Measurements from ENCODE around the gene SSU72. TPM values are rescaled to one million over a fixed set of nuclear protein-coding genes. Genes with fewer than 3 reads are reported as not detected.

SSU72 gene
- polyA plus RNA-seq, 2 donors: 67.7 to 91.4 TPM

GRCh38 chr1:1602968-1603506 lies 28.4 kb upstream of the SSU72 start:
- peaks cover 0 to 7% of the 10 kb centered on the region in 2 donors for H3K27me3 ChIP-seq (ENCODE audit: control insufficient read depth in 1 of 2, insufficient read depth in 2 of 2, low read length in 2 of 2)
- 72 to 78% methylated on average over 13 of the region's 13 CpGs for WGBS, 2 donors
- H3K27ac ChIP-seq (ENCODE audit: low read depth in 2 of 2, low read length in 1 of 2): no peak overlapping the region
- H3K4me3 ChIP-seq (ENCODE audit: low read depth in 1 of 2, low read length in 2 of 2): no peak overlapping the region
- peaks cover 10 to 14% of the 10 kb centered on the region in 2 donors for H3K4me1 ChIP-seq (ENCODE audit: control insufficient read depth in 2 of 2, insufficient read depth in 2 of 2, low read length in 1 of 2)
- H3K9me3 ChIP-seq (ENCODE audit: control insufficient read depth in 2 of 2, insufficient read depth in 1 of 2, low read depth in 1 of 2, low read length in 1 of 2): no peaks in the 10 kb centered on the region
- H3K36me3 ChIP-seq (ENCODE audit: control insufficient read depth in 2 of 2, insufficient read depth in 2 of 2, low read length in 1 of 2): no peaks in the 10 kb centered on the region

DNA sequence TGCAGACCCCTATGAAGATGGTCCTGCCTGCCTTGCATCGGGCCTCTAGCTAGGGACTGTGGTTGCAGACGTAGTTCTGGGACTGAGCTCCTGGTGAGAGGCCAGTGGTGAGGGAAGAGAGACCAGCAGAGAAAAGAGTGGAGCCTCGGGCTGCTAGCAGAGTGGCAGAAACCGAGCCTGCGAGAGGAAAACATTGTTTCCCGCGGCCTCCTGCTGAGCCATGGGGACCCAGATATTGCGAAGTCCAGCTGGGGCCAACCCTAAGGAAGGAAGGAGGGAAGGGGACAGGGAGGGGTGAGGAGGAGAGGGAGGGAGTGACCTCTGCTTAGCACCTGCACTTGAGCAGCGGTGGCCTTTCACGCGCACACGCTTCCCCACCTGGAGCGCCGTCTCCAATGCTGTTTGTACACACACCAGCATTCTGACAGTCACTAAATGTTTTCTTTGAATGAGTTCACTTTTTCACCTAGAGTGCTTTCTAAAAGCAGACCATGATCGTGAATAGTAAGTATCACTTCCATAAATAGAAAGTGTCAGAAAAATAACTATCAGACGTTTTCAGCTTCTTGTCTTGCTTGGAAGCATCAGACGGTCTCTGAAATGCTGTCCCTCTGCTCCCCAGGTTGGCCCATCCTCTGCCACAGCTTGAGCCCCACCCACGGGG lies 27.8 kb upstream of the SSU72 start:
- no peak overlapping the region for H3K27ac ChIP-seq (ENCODE audit: low read depth in 2 of 2, low read length in 1 of 2)
- no peak overlapping the region for H3K4me3 ChIP-seq (ENCODE audit: low read depth in 1 of 2, low read length in 2 of 2)
- H3K9me3 ChIP-seq (ENCODE audit: control insufficient read depth in 2 of 2, insufficient read depth in 1 of 2, low read depth in 1 of 2, low read length in 1 of 2): peaks cover 0 to 2% of the 10 kb centered on the region in 2 donors
- H3K36me3 ChIP-seq (ENCODE audit: control insufficient read depth in 2 of 2, insufficient read depth in 2 of 2, low read length in 1 of 2): no peaks in the 10 kb centered on the region
- H3K4me1 ChIP-seq (ENCODE audit: control insufficient read depth in 2 of 2, insufficient read depth in 2 of 2, low read length in 1 of 2): peaks cover 13 to 15% of the 10 kb centered on the region in 2 donors
- 64 to 67% methylated on average over 18 of the region's 18 CpGs for WGBS, 2 donors
- H3K27me3 ChIP-seq (ENCODE audit: control insufficient read depth in 1 of 2, insufficient read depth in 2 of 2, low read length in 2 of 2): peaks cover 0 to 7% of the 10 kb centered on the region in 2 donors

DNA sequence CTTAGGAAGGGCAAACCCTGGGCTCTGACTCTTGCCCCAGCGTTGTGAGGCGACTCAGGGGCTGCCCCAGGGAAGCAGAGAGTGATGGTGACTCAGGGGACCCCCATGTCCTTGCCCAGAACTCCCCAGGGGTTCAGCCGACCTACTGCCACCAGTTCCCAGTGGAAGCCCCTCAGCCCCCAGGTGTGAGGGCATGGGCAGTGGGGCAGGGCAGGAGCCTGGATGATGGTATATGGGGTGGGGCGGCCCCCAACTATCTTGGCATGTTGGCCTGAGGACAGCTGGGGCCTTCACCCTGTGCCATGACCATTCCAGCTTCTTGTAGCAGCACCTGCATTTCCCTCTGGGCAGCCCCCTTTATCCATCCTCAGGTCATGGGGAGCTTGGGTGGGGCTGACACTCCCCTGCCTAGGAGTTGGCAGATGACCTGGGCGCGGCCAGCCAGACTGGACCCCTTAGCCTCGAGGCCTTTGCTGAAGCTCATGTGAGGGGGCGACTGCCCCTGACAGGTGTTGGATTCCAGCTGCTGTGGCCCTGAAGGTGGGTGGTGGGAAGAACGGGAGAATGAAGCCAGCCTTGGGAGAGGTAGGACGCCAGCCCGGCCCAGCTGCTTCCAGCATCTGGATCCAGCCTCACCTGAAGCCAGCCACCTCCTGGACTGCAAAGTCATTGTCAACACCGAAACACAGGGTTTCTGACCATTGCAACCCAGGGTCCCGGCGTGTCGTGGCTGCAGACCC lies 27.1 kb upstream of the SSU72 start:
- Histone ChIP-seq H3K4me3 (ENCODE audit: low read depth in 1 of 2, low read length in 2 of 2) (no peak overlapping the region), H3K36me3 (ENCODE audit: control insufficient read depth in 2 of 2, insufficient read depth in 2 of 2, low read length in 1 of 2) (no peaks in the 10 kb centered on the region), H3K27me3 (ENCODE audit: control insufficient read depth in 1 of 2, insufficient read depth in 2 of 2, low read length in 2 of 2) (peaks cover 0 to 7% of the 10 kb centered on the region in 2 donors), H3K9me3 (ENCODE audit: control insufficient read depth in 2 of 2, insufficient read depth in 1 of 2, low read depth in 1 of 2, low read length in 1 of 2) (peaks cover 0 to 2% of the 10 kb centered on the region in 2 donors), H3K4me1 (ENCODE audit: control insufficient read depth in 2 of 2, insufficient read depth in 2 of 2, low read length in 1 of 2) (peaks cover 13 to 17% of the 10 kb centered on the region in 2 donors), H3K27ac (ENCODE audit: low read depth in 2 of 2, low read length in 1 of 2) (no peak overlapping the region)
- 88 to 90% methylated on average over 15 of the region's 15 CpGs for WGBS, 2 donors

DNA sequence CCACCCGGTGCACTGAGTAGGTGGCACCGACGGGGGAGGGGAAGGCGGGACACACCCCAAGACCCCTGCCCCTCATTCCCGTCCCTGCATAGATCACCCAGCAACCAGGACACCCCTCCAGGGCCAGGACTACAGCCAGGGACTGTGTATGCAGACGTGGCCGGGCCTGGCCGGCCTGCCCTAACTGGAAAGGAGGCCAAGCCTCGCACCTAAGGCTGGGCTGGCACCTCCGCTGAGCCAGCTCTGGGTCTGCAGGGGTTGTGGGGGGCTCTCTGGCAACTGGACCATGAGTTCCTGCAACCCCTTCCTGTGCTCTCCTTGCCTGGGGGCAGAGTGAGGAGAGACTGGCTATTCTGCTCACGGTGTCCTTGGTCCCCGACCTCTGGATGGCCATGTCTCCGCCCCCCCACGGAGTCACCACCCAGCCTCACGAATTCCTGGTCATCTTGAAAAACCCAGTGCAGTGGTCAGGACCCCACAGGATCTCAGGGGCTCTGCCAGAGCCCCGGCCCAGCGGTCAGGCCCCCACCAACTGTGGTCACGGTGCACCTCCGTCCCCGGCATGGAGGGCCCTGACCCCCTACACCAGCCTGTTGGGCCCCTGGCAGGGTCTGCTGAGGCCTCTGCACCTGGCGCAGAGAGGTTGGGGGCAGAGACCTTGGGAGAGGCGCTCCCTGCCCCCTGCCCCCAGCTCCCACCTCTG lies 26.3 kb upstream of the SSU72 start:
- H3K36me3 ChIP-seq (ENCODE audit: control insufficient read depth in 2 of 2, insufficient read depth in 2 of 2, low read length in 1 of 2): no peaks in the 10 kb centered on the region
- no peak overlapping the region for H3K27ac ChIP-seq (ENCODE audit: low read depth in 2 of 2, low read length in 1 of 2)
- H3K4me1 ChIP-seq (ENCODE audit: control insufficient read depth in 2 of 2, insufficient read depth in 2 of 2, low read length in 1 of 2): peaks cover 13 to 17% of the 10 kb centered on the region in 2 donors
- peaks cover 0 to 7% of the 10 kb centered on the region in 2 donors for H3K27me3 ChIP-seq (ENCODE audit: control insufficient read depth in 1 of 2, insufficient read depth in 2 of 2, low read length in 2 of 2)
- H3K4me3 ChIP-seq (ENCODE audit: low read depth in 1 of 2, low read length in 2 of 2): peak overlapping the region in 1 of 2 donors; percentile 63
- peaks cover 0 to 2% of the 10 kb centered on the region in 2 donors for H3K9me3 ChIP-seq (ENCODE audit: control insufficient read depth in 2 of 2, insufficient read depth in 1 of 2, low read depth in 1 of 2, low read length in 1 of 2)
- WGBS, 2 donors: 69 to 71% methylated on average over 22 of the region's 22 CpGs

GRCh38 chr1:1599935-1600860 lies 25.5 kb upstream of the SSU72 start, which contains the start of gene FNDC10:
FNDC10 (minus strand) TSS chr1:1600135; CDS start chr1:1600015, 120 bp downstream.
- H3K9me3 ChIP-seq (ENCODE audit: control insufficient read depth in 2 of 2, insufficient read depth in 1 of 2, low read depth in 1 of 2, low read length in 1 of 2): peaks cover 0 to 2% of the 10 kb centered on the region in 2 donors
- no peak within 1 kb of the TSS for H3K27ac ChIP-seq (ENCODE audit: low read depth in 2 of 2, low read length in 1 of 2)
- peaks cover 13 to 17% of the 10 kb centered on the region in 2 donors for H3K4me1 ChIP-seq (ENCODE audit: control insufficient read depth in 2 of 2, insufficient read depth in 2 of 2, low read length in 1 of 2)
- peak within 1 kb of the TSS; percentile 56 to 63 for H3K4me3 ChIP-seq (ENCODE audit: low read depth in 1 of 2, low read length in 2 of 2)
- peaks cover 0 to 7% of the 10 kb centered on the region in 2 donors for H3K27me3 ChIP-seq (ENCODE audit: control insufficient read depth in 1 of 2, insufficient read depth in 2 of 2, low read length in 2 of 2)
- H3K36me3 ChIP-seq (ENCODE audit: control insufficient read depth in 2 of 2, insufficient read depth in 2 of 2, low read length in 1 of 2): no peaks in the 10 kb centered on the region
- 3 to 7% methylated on average over 48 to 124 of the region's 125 CpGs for WGBS, 2 donors

GRCh38 chr1:1599030-1599934 lies 24.6 kb upstream of the SSU72 start:
- no peaks in the 10 kb centered on the region for H3K36me3 ChIP-seq (ENCODE audit: control insufficient read depth in 2 of 2, insufficient read depth in 2 of 2, low read length in 1 of 2)
- H3K4me1 ChIP-seq (ENCODE audit: control insufficient read depth in 2 of 2, insufficient read depth in 2 of 2, low read length in 1 of 2): peaks cover 13 to 17% of the 10 kb centered on the region in 2 donors
- H3K27ac ChIP-seq (ENCODE audit: low read depth in 2 of 2, low read length in 1 of 2): no peak overlapping the region
- H3K4me3 ChIP-seq (ENCODE audit: low read depth in 1 of 2, low read length in 2 of 2): peak overlapping the region; percentile 44 to 63
- H3K27me3 ChIP-seq (ENCODE audit: control insufficient read depth in 1 of 2, insufficient read depth in 2 of 2, low read length in 2 of 2): peaks cover 0 to 7% of the 10 kb centered on the region in 2 donors
- peaks cover 0 to 2% of the 10 kb centered on the region in 2 donors for H3K9me3 ChIP-seq (ENCODE audit: control insufficient read depth in 2 of 2, insufficient read depth in 1 of 2, low read depth in 1 of 2, low read length in 1 of 2)
- 10 to 16% methylated on average over 93 to 111 of the region's 111 CpGs for WGBS, 2 donors

DNA sequence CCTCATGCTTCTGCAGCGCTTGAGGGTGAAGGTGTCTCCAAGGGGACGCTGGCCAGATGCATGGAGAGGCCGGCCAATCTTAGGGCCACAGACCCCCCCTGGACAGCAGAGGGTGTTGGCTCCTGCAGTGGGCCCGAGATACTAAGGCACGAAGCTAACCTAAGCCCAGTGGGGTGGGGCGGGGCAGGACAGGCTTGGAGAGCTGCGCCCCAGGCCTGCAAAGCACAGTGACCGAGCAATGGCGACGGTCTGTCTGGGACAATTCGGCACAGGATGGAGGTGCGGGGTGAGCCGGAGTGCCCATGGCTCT lies 24.0 kb upstream of the SSU72 start:
- H3K4me3 ChIP-seq (ENCODE audit: low read depth in 1 of 2, low read length in 2 of 2): no peak overlapping the region
- H3K27me3 ChIP-seq (ENCODE audit: control insufficient read depth in 1 of 2, insufficient read depth in 2 of 2, low read length in 2 of 2): peaks cover 0 to 7% of the 10 kb centered on the region in 2 donors
- peaks cover 0 to 2% of the 10 kb centered on the region in 2 donors for H3K9me3 ChIP-seq (ENCODE audit: control insufficient read depth in 2 of 2, insufficient read depth in 1 of 2, low read depth in 1 of 2, low read length in 1 of 2)
- WGBS, 2 donors: 80 to 85% methylated on average over 13 of the region's 13 CpGs
- H3K27ac ChIP-seq (ENCODE audit: low read depth in 2 of 2, low read length in 1 of 2): no peak overlapping the region
- no peaks in the 10 kb centered on the region for H3K36me3 ChIP-seq (ENCODE audit: control insufficient read depth in 2 of 2, insufficient read depth in 2 of 2, low read length in 1 of 2)
- H3K4me1 ChIP-seq (ENCODE audit: control insufficient read depth in 2 of 2, insufficient read depth in 2 of 2, low read length in 1 of 2): peaks cover 13 to 17% of the 10 kb centered on the region in 2 donors

DNA sequence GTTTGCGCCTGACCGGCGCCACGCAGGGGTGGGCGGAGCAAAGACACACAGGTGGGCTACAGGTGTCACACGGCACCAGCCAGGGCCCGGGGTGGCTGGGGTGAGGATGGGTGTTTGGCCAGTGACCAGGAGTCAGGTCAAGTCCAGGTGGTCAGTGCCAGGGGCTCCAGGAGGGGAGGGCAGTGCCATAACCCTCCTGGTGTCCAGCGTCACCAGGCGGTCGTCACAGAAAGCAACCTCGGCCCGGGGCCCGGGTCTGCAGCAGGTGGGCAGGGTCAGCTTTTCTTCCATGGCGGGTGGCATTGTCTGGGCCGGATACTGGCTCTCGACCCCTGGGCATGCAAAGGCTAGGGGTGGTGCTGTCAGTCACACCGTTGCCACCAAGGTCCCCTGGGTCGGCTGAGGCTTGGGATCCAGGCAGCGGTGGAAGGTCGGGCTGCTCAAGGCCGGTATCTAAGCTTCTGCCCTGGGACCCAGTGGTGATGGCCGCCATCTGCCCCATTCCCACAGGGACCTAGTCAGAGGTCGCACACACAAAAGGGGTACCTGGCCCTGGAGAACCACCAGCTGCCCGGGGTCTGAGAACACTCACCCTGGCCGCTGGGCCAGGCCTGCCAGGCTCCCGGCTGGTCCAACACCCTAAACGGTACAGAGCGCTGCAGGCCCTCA lies 23.5 kb upstream of the SSU72 start:
- Histone ChIP-seq H3K27ac (ENCODE audit: low read depth in 2 of 2, low read length in 1 of 2) (no peak overlapping the region), H3K4me3 (ENCODE audit: low read depth in 1 of 2, low read length in 2 of 2) (no peak overlapping the region), H3K36me3 (ENCODE audit: control insufficient read depth in 2 of 2, insufficient read depth in 2 of 2, low read length in 1 of 2) (no peaks in the 10 kb centered on the region), H3K9me3 (ENCODE audit: control insufficient read depth in 2 of 2, insufficient read depth in 1 of 2, low read depth in 1 of 2, low read length in 1 of 2) (peaks cover 0 to 2% of the 10 kb centered on the region in 2 donors), H3K27me3 (ENCODE audit: control insufficient read depth in 1 of 2, insufficient read depth in 2 of 2, low read length in 2 of 2) (peaks cover 0 to 7% of the 10 kb centered on the region in 2 donors), H3K4me1 (ENCODE audit: control insufficient read depth in 2 of 2, insufficient read depth in 2 of 2, low read length in 1 of 2) (peaks cover 13 to 17% of the 10 kb centered on the region in 2 donors)
- WGBS, 2 donors: 80 to 87% methylated on average over 28 of the region's 28 CpGs

All from esophagus (tissue), 2 donors.